H1 (cell line): ENCODE data around the gene TCERG1L. TPM values are rescaled to one million over a fixed set of nuclear protein-coding genes. Genes with fewer than 3 reads are reported as not detected.
A peak's percentile ranks its signal among the peaks of the same experiment; 100 is the strongest.

ENCODE experiments used
- CTCF ChIA-PET: fragments of 300-600 bp; sonication (Branson Sonifier 250); formaldehyde crosslinking; loops from one replicate; lab custom pipeline; 2021; ENCODE audit not compliant: partially characterized antibody; lab: Charles Lee
- POLR2A ChIA-PET: fragments of 300-600 bp; sonication (Branson Sonifier 250); formaldehyde crosslinking; loops from one replicate; lab custom pipeline; 2021; ENCODE audit warnings: inconsistent platforms; ENCODE audit not compliant: partially characterized antibody; lab: Charles Lee
- DNase-seq, 2 experiments: peaks; one replicate each; pipeline versions ENCODE4 v3.0.0 to v3.0.0-alpha.2; 2010 to 2022; ENCODE audit warnings: low spot score in 2 of 2, low read depth in 1 of 2, mixed read lengths in 1 of 2
- FAIRE-seq: peaks from 2 replicates; lab custom pipeline; 2011; peaks lifted over from hg19 to GRCh38; lab: Jason Lieb, UNC
- H2AFZ ChIP-seq: 2 replicates; pipeline ENCODE4 v1.8.1; 2012; ENCODE audit warnings: low read length, inconsistent platforms
- H2AK5ac ChIP-seq: 2 replicates; pipeline ENCODE4 v1.6.1; 2013; ENCODE audit warnings: low read depth, low read length
- H2BK120ac ChIP-seq: replicated peaks from 2 replicates; pipeline ENCODE3; 2013; ENCODE audit warnings: low read depth, low read length, inconsistent platforms
- H2BK12ac ChIP-seq: 2 replicates; pipeline ENCODE4 v1.6.1; 2013; ENCODE audit warnings: low read depth, low read length
- H2BK15ac ChIP-seq: 2 replicates; pipeline ENCODE4 v1.6.1; 2013; ENCODE audit warnings: low read length
- H2BK20ac ChIP-seq: 2 replicates; pipeline ENCODE4 v1.6.1; 2013; ENCODE audit warnings: low read length
- H2BK5ac ChIP-seq: 2 replicates; pipeline ENCODE4 v1.6.1; 2013; ENCODE audit warnings: low read depth, low read length
- H3K14ac ChIP-seq: 2 replicates; pipeline ENCODE4 v1.6.1; 2013; ENCODE audit warnings: inconsistent platforms; ENCODE audit not compliant: insufficient read length
- H3K18ac ChIP-seq: 2 replicates; pipeline ENCODE4 v1.6.1; 2013; ENCODE audit warnings: low read length; ENCODE audit errors: extremely low read depth
- H3K23ac ChIP-seq: 2 replicates; pipeline ENCODE4 v1.6.1; 2013; ENCODE audit warnings: inconsistent platforms; ENCODE audit not compliant: insufficient read length
- H3K23me2 ChIP-seq: 2 replicates; pipeline ENCODE4 v1.6.1; 2013; ENCODE audit warnings: low read depth, low read length
- H3K27ac ChIP-seq: 2 replicates; pipeline ENCODE4 v1.6.1; 2011; ENCODE audit warnings: low read depth, low read length, inconsistent platforms
- H3K27me3 ChIP-seq, 4 experiments: replicated peaks in 1 of 4; 1 replicate in 1 of 4; 2 replicates in 3 of 4; pipeline versions ENCODE4 v1.6.1 to v1.8.1; 2011 to 2013; ENCODE audit warnings: low read length in 3 of 4, mild to moderate bottlenecking in 3 of 4, inconsistent platforms in 2 of 4, mixed read lengths in 2 of 4, moderate library complexity in 1 of 4; ENCODE audit not compliant: control insufficient read depth in 3 of 4, insufficient read depth in 3 of 4; ENCODE audit errors: extremely low read depth in 1 of 4
- H3K36me3 ChIP-seq, 4 experiments: 2 replicates each; pipeline versions ENCODE4 v1.6.1 to v1.8.1; 2011 to 2013; ENCODE audit warnings: mild to moderate bottlenecking in 4 of 4, low read length in 3 of 4, moderate library complexity in 2 of 4, control low read depth in 1 of 4, inconsistent platforms in 1 of 4; ENCODE audit not compliant: insufficient read depth in 4 of 4, control insufficient read depth in 2 of 4
- H3K4ac ChIP-seq: replicated peaks from 2 replicates; pipeline ENCODE3; 2013; ENCODE audit warnings: low read length, low read depth, mixed read lengths, inconsistent platforms; ENCODE audit not compliant: insufficient read length
- H3K4me1 ChIP-seq, 4 experiments: replicated peaks in 1 of 4; 1 replicate in 1 of 4; 2 replicates in 3 of 4; pipeline versions ENCODE4 v1.6.1 to v1.8.1; 2011 to 2013; ENCODE audit warnings: low read length in 3 of 4, inconsistent platforms in 2 of 4, mixed read lengths in 1 of 4; ENCODE audit not compliant: insufficient read depth in 4 of 4, control insufficient read depth in 3 of 4
- H3K4me2 ChIP-seq, 2 experiments: 2 replicates each; pipeline versions ENCODE4 v1.6.1 to v1.8.1; 2011 to 2013; ENCODE audit warnings: low read depth in 2 of 2, low read length in 2 of 2, control low read depth in 1 of 2, inconsistent platforms in 1 of 2, mild to moderate bottlenecking in 1 of 2; ENCODE audit not compliant: insufficient read depth in 1 of 2
- H3K4me3 ChIP-seq, 4 experiments: fragments of 200-600, 300-600 bp in 1 of 4; sonication (generic), shearing (Covaris generic), sonication (Bioruptor Twin) in 1 of 4; 2 replicates each; pipeline versions ENCODE4 v1.5.1 to v1.8.1; 2011 to 2016; ENCODE audit warnings: low read length in 4 of 4, low read depth in 3 of 4, control low read depth in 2 of 4, inconsistent platforms in 2 of 4, mild to moderate bottlenecking in 2 of 4, mixed read lengths in 1 of 4, moderate library complexity in 1 of 4; ENCODE audit not compliant: insufficient read depth in 2 of 4; ENCODE audit errors: extremely low read depth in 1 of 4
- H3K56ac ChIP-seq: replicated peaks from 2 replicates; pipeline ENCODE3; 2013; ENCODE audit warnings: low read depth, mild to moderate bottlenecking, mixed read lengths, low read length, inconsistent platforms; ENCODE audit not compliant: insufficient read length
- H3K79me1 ChIP-seq: 2 replicates; pipeline ENCODE4 v1.6.1; 2013; ENCODE audit warnings: low read depth, low read length, control low read depth
- H3K79me2 ChIP-seq, 2 experiments: 2 replicates each; pipeline versions ENCODE4 v1.6.1 to v1.8.1; 2012 to 2013; ENCODE audit warnings: low read length in 2 of 2, mild to moderate bottlenecking in 2 of 2, inconsistent platforms in 1 of 2; ENCODE audit not compliant: insufficient read depth in 2 of 2, control insufficient read depth in 1 of 2
- H3K9ac ChIP-seq, 4 experiments: replicated peaks in 1 of 4; 1 replicate in 1 of 4; 2 replicates in 3 of 4; pipeline versions ENCODE4 v1.6.1 to v1.8.1; 2011 to 2013; ENCODE audit warnings: low read depth in 3 of 4, low read length in 3 of 4, control low read depth in 2 of 4, mild to moderate bottlenecking in 2 of 4, moderate library complexity in 2 of 4, inconsistent platforms in 1 of 4; ENCODE audit errors: extremely low read depth in 1 of 4
- H3K9me3 ChIP-seq, 2 experiments: 2 replicates each; pipeline versions ENCODE4 v1.6.1 to v1.8.1; 2012 to 2013; ENCODE audit warnings: mild to moderate bottlenecking in 2 of 2, moderate library complexity in 2 of 2, control low read depth in 1 of 2, inconsistent platforms in 1 of 2, low read depth in 1 of 2, low read length in 1 of 2, mixed read lengths in 1 of 2; ENCODE audit not compliant: insufficient read depth in 2 of 2
- H4K20me1 ChIP-seq, 2 experiments: replicated peaks in 1 of 2; 2 replicates each; pipeline versions ENCODE3 to v1.8.1; 2011 to 2013; ENCODE audit warnings: inconsistent platforms in 2 of 2, low read length in 2 of 2, mild to moderate bottlenecking in 1 of 2; ENCODE audit not compliant: insufficient read depth in 2 of 2, control insufficient read depth in 1 of 2
- H4K5ac ChIP-seq: 2 replicates; pipeline ENCODE4 v1.6.1; 2013; ENCODE audit warnings: low read length, low read depth, mixed read lengths, inconsistent platforms; ENCODE audit not compliant: insufficient read length
- H4K8ac ChIP-seq: 2 replicates; pipeline ENCODE4 v1.8.0; 2013; ENCODE audit warnings: mild to moderate bottlenecking, moderate library complexity, low read length, inconsistent platforms; ENCODE audit not compliant: insufficient read depth; ENCODE audit errors: extremely low read depth
- H4K91ac ChIP-seq: replicated peaks from 2 replicates; pipeline ENCODE3; 2013; ENCODE audit warnings: low read length, mixed read lengths, inconsistent platforms; ENCODE audit not compliant: insufficient read length
- SIN3A ChIP-seq, 2 experiments: IDR thresholded peaks in 1 of 2; conservative IDR thresholded peaks in 1 of 2; 2 replicates each; pipeline ENCODE4 v1.6.1; 2011 to 2012; ENCODE audit warnings: low read length in 2 of 2, improper control_type of control experiment in 1 of 2, low read depth in 1 of 2, mild to moderate bottlenecking in 1 of 2
- WGBS, 2 experiments: shearing (Covaris generic) in 1 of 2; methylation state at CpG; one replicate each; pipeline versions ENCODE4 v1.1.6 to v1.1.7; 2013 to 2015; ENCODE audit warnings: low lambda C conversion rate in 2 of 2, mixed read lengths in 2 of 2, inconsistent platforms in 1 of 2, low coverage in 1 of 2, missing lambda C conversion rate in 1 of 2; ENCODE audit not compliant: insufficient replicate concordance in 2 of 2, insufficient coverage in 1 of 2, insufficient read length in 1 of 2; ENCODE audit errors: extremely low coverage in 1 of 2, missing lambda C conversion rate in 1 of 2; 5-methylcytosine and 5-hydroxymethylcytosine counted together
- polyA plus RNA-seq, 7 experiments: library from polyadenylated mRNA; depleted of rRNA in 3 of 7; stranded (reverse) in 5 of 7; unstranded in 2 of 7; fragments of >200 nt in 5 of 7; fragments of 200-250 nt in 2 of 7; gene quantifications; 1 replicate in 5 of 7; 2 replicates in 1 of 7; 4 replicates in 1 of 7; pipeline versions ENCODE4 v1.2.1 to v1.2.3, GENCODE V29; 2011 to 2013; ENCODE audit warnings: missing spikeins in 2 of 7, mixed read lengths in 2 of 7
- total RNA-seq: library from RNA; stranded (reverse); fragmentation: NEBNext Ultra II Directional; extraction: Animal tissue kit (Norgen Biotek cat#: 25700); gene quantifications from 2 replicates; pipeline ENCODE4 v1.2.1, GENCODE V29; 2021

Gene TCERG1L
- total and polyA plus RNA-seq, 2 of the 8 experiments (the other 6 are each of a cell fraction or from before 2014, with no cell fraction given): 3.9 to 6.9 TPM

DNA sequence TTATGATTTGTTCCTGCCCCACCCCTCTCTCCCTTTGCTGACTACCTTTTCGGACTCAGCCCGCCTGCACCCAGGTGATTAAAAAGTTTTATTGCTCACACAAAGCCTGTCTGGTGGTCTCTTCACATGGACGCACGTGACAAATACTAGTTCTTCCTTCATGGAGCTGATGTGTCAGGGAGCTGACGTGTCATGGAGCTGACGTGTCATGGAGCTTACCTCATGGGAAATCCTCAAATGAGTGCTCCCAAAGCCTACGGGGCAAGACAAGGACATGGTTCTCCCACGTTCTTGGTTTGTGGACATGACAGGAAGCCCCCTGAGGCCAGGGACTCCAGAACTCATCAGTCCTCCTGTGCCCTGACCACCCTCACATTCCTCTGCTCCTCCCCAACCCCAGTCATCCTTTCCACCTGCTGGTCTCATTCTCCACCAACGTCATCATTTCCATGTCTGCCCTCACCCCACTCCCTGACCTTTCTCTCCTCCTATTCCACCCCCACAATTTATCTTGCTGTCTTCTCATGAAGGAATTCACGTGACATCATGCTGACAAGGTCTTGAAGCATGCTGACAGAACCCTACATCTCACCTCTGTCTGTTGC, 261.3 kb downstream of the TCERG1L start:
- H3K9me3 ChIP-seq: peaks cover 28 to 32% of the 10 kb centered on the region in 2 experiments
- no peak for TF ChIP-seq SIN3A (conservative IDR thresholded peaks at IDR 0.05 in 1 of 2, IDR thresholded peaks at IDR 0.05 in 1 of 2; ENCODE audit: low read depth in 1 of 2, low read length in 2 of 2)

More for the DNA sequence above, 261.3 kb downstream of the TCERG1L start:
- H4K91ac ChIP-seq: peak overlapping the region; percentile 67
- H3K79me2 ChIP-seq: no peaks in the 10 kb centered on the region
- no peak overlapping the region for H3K27ac ChIP-seq
- no peak overlapping the region for H3K9ac ChIP-seq
- peak overlapping the region; percentile 95 for H2BK120ac ChIP-seq
- H4K20me1 ChIP-seq: peaks cover 0 to 2% of the 10 kb centered on the region in 2 experiments
- peak overlapping the region; percentile 98 for H2AK5ac ChIP-seq
- H2BK20ac ChIP-seq: peak overlapping the region; percentile 98
- H3K56ac ChIP-seq: no peak overlapping the region
- H3K4me3 ChIP-seq: no peak overlapping the region
- H3K23me2 ChIP-seq: peaks cover 3% of the 10 kb centered on the region; the same call in 1 of the 2 replicates
- CTCF ChIA-PET: interaction anchor here (1.7 kb wide), 1 partner anchor 423 kb away, joined by 3 read pairs; no protein-coding TSS in a partner anchor
- H3K18ac ChIP-seq: peak overlapping the region; percentile 81; the same call in 1 of the 2 replicates
- no peak overlapping the region for H2AFZ ChIP-seq
- no peaks in the 10 kb centered on the region; a peak in 1 of 7 replicates for H3K27me3 ChIP-seq
- no peak overlapping the region for H4K8ac ChIP-seq
- no peak overlapping the region for H4K5ac ChIP-seq
- peak overlapping the region; percentile 94; the same call in 1 of the 2 replicates for H2BK5ac ChIP-seq
- H3K4me2 ChIP-seq: no peak overlapping the region
- peak overlapping the region; percentile 93 for H3K4ac ChIP-seq
- WGBS, 2 experiments: 85% methylated on average over 10 of the region's 10 CpGs; no CpG with 5 or more reads in 1 of the 2 experiments
- H2BK12ac ChIP-seq: peak overlapping the region; percentile 98
- H3K79me1 ChIP-seq: no peaks in the 10 kb centered on the region
- H3K36me3 ChIP-seq: 0 out of 8 replicates have a peak, but pooled peaks cover 0 to 2% (median 0%) of the 10 kb centered on the region in 4 experiments
- H3K23ac ChIP-seq: no peak overlapping the region
- H3K14ac ChIP-seq: no peak overlapping the region
- H2BK15ac ChIP-seq: peak overlapping the region; percentile 55; the same call in 1 of the 2 replicates
- DNase-seq (no peak), FAIRE-seq (no peak)
- POLR2A ChIA-PET: interaction anchor here (0.7 kb wide), 1 partner anchor 11 kb away, joined by 3 read pairs; no protein-coding TSS in a partner anchor
- peaks cover 11 to 19% (median 15%) of the 10 kb centered on the region in 4 experiments for H3K4me1 ChIP-seq
